Calu3 (cell line): ENCODE data around the gene LPXN. TPM values are rescaled to one million over a fixed set of nuclear protein-coding genes. Genes with fewer than 3 reads are reported as not detected.
A peak's percentile ranks its signal among the peaks of the same experiment; 100 is the strongest.

ENCODE experiments used
- BruUV-seq: library from RNA; stranded (reverse); fragments of 400-500 nt; replicated peaks from 2 replicates; lab custom pipeline; 2021; lab: Mats Ljungman, UMichigan
- CTCF ChIA-PET: fragments of 300-600 bp; sonication (Branson Sonifier 250); formaldehyde crosslinking; loops from one replicate; lab custom pipeline; 2022; ENCODE audit warnings: antibody characterized with exemption; lab: Charles Lee
- DNase-seq: peaks from one replicate; pipeline ENCODE4 v3.0.0; 2022
- H3K27ac Mint-ChIP-seq: one replicate; pipeline ENCODE4 v1.8.0; 2022; ENCODE audit warnings: mixed read lengths; ENCODE audit not compliant: unreplicated experiment
- H3K27me3 Mint-ChIP-seq: one replicate; pipeline ENCODE4 v1.8.0; 2022; ENCODE audit warnings: mixed read lengths; ENCODE audit not compliant: unreplicated experiment
- H3K36me3 Mint-ChIP-seq: one replicate; pipeline ENCODE4 v1.8.0; 2022; ENCODE audit warnings: mild to moderate bottlenecking, moderate library complexity, mixed read lengths; ENCODE audit not compliant: insufficient read depth, unreplicated experiment
- H3K4me1 Mint-ChIP-seq: one replicate; pipeline ENCODE4 v1.8.0; 2022; ENCODE audit warnings: mild to moderate bottlenecking, low read depth, mixed read lengths; ENCODE audit not compliant: unreplicated experiment
- H3K4me3 Mint-ChIP-seq: one replicate; pipeline ENCODE4 v1.8.0; 2022; ENCODE audit warnings: mild to moderate bottlenecking, low read depth, moderate library complexity, mixed read lengths; ENCODE audit not compliant: unreplicated experiment
- H3K9me3 Mint-ChIP-seq: one replicate; pipeline ENCODE4 v1.8.0; 2022; ENCODE audit warnings: low read depth, mixed read lengths; ENCODE audit not compliant: unreplicated experiment
- CTCF ChIP-seq: fragments of 200-600 bp; IDR thresholded peaks from one replicate; pipeline ENCODE4 v1.8.0; 2022; ENCODE audit warnings: antibody characterized with exemption; ENCODE audit not compliant: unreplicated experiment
- intact Hi-C: fragments of 100-400 bp; cut with micrococcal nuclease; formaldehyde crosslinking; loops from one replicate; pipeline ENCODE4 v1.10.0; 2022; ENCODE audit not compliant: unreplicated experiment
- total RNA-seq: library from RNA; stranded (reverse); gene quantifications from 2 replicates; pipeline ENCODE4 v1.2.3, GENCODE V29; 2022

LPXN gene
- total RNA-seq, 1 experiment from 2014 or later, result 4.0 TPM

DNA sequence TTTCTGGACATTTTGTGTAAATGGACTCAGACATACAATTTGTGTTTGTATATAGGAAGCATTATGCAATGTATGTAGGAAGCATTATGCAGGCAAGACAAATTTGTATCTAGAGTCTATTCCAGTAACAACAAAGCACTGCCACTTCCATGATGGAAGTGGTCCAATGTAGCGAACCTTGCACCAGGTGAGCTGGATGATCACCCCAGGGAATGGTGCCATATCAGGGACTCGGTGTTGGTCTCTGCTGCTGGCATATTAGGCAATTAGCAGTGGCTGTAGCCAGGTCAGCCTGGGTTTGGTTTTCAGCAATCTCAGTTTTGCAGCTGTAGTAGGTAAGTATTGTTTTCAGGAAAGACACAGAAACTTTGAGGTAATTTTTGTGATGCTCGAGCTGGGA is 16.0 kb upstream of the LPXN start:
- no peak for TF ChIP-seq CTCF
- intact Hi-C loops, result no loop called here
- no peak overlapping the region for H3K4me3 Mint-ChIP-seq
- no peak for DNase-seq
- no peaks in the 10 kb centered on the region for H3K27me3 Mint-ChIP-seq
- no peak overlapping the region for H3K27ac Mint-ChIP-seq
- BruUV-seq, result no TSS peak
- H3K36me3 Mint-ChIP-seq, result peaks cover 16% of the 10 kb centered on the region
- CTCF ChIA-PET, result no interaction called here
- H3K9me3 Mint-ChIP-seq, result no peaks in the 10 kb centered on the region
- peaks cover 27% of the 10 kb centered on the region for H3K4me1 Mint-ChIP-seq

- H3K36me3 Mint-ChIP-seq, result peaks cover 21% of the 10 kb centered on the region
- H3K4me1 Mint-ChIP-seq, result peaks cover 12% of the 10 kb centered on the region
- H3K9me3 Mint-ChIP-seq, result no peaks in the 10 kb centered on the region
- intact Hi-C loops, result no loop called here
- no peak overlapping the region for H3K27ac Mint-ChIP-seq
- CTCF ChIA-PET, result no interaction called here
- H3K4me3 Mint-ChIP-seq, result no peak overlapping the region
- no TSS peak for BruUV-seq
- no peaks in the 10 kb centered on the region for H3K27me3 Mint-ChIP-seq
- DNase-seq, result no peak
- TF ChIP-seq CTCF, result no peak
These were observed 11.3 kb upstream of the LPXN start for GRCh38 chr11:58586998-58587397.

DNA sequence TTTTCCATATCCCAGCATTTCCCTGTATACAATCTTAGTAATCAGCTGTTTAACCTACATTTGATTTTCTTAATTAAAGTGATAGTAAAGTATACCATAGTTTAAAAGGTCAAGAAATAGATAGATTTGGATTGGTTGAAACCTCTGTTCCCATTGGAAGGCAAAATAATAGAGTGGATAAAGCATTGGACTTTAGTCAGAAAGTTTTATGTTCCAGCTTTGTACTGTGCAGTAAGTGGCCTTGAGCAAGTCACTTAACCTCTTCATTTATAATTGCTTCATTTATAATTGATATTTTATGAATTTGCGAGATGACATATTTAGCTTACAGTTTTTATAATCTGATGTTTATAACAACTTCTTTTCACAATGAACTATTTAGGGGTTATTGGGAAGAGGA is 6.8 kb upstream of the LPXN start:
- CTCF ChIA-PET, result no interaction called here
- intact Hi-C loops, result no loop called here
- no peak for TF ChIP-seq CTCF
- Mint-ChIP-seq H3K27me3 (no peaks in the 10 kb centered on the region), H3K9me3 (no peaks in the 10 kb centered on the region), H3K36me3 (peaks cover 62% of the 10 kb centered on the region), H3K4me3 (peak overlapping the region; percentile 97), H3K4me1 (peaks cover 17% of the 10 kb centered on the region), H3K27ac (peak overlapping the region; percentile 27)
- no peak for DNase-seq
- no TSS peak for BruUV-seq

DNA sequence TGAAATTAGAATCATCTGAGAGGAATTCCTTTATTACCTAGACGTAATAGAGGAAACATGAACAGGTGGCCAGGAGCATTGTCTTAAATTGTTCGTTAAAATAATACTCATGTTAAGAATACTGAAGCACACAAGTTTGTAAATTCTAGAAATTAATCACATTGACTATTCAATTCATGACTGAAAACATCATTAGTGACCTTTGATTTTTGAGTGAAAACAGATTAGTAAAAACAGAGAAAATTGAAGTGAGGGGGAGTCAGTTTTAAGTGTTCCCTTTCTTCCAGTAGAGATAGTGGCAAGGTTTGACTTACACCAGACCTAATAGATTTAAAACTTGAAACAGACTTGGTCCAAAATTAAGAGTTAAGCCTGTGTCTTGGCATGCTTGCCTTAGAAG is 4.7 kb upstream of the LPXN start:
- Mint-ChIP-seq H3K36me3 (peaks cover 54% of the 10 kb centered on the region), H3K27ac (peak overlapping the region; percentile 96), H3K4me3 (peak overlapping the region; percentile 97), H3K4me1 (peaks cover 18% of the 10 kb centered on the region), H3K27me3 (no peaks in the 10 kb centered on the region), H3K9me3 (peaks cover under 1% of the 10 kb centered on the region)
- no peak for DNase-seq
- intact Hi-C loops, result no loop called here
- TSS peak; percentile 41 for BruUV-seq
- CTCF ChIA-PET, result no interaction called here
- TF ChIP-seq CTCF, result no peak
